Measurements from ENCODE around the gene AUTS2.

DNA sequence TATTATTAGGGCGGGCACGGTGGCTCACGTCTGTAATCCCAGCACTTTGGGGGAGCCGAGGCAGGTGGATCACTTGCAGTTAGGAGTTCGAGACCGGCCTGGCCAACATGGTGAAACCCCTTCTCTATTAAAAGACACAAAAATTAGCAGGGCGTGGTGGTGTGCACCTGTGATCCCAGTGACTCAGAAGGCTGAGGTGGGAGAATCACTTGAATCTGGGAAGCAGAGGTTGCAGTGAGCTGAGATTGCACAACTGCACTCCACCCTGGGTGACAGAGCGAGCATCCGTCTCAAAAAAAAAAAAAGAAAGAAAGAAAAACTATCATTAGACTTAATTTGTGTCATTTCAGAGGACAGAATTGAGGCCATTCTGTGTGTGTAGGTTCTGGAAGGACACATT, 780.9 kb downstream of the AUTS2 start:
- TF ChIP-seq GATA3 (IDR thresholded peaks at IDR 0.05; ENCODE audit: low read depth, low read length) = no peak
- no peak for TF ChIP-seq GATA2 (IDR thresholded peaks at IDR 0.05; ENCODE audit: low read depth, low read length)
